Fibroblast of skin of right quadriceps (primary cell): ENCODE data around the gene BAHCC1.

Experiments
- DNase-seq: peaks from one replicate; pipeline ENCODE4 v3.0.0-alpha.2; 2013

The BAHCC1 gene

DNA sequence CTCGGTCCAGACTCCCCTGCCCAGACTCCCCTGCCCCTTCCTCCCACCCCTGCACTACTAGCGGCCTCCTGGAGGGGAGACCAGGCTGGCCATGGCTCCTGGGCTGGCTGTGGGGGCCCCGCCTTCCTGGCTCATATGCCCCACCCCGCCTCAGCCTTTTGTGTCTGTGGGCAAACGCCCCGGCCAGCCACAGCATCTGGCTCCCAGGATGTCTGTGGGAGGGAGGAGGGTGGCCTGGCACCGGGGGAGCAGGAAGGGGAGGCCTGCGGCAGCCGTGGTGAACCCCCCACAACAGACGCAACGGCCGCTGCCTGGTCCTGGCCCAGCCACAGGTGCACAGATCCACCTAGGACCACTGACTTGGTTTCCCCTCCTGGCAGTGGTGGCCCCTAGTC is 32.9 kb downstream of the BAHCC1 start:
- no peak for DNase-seq

DNA sequence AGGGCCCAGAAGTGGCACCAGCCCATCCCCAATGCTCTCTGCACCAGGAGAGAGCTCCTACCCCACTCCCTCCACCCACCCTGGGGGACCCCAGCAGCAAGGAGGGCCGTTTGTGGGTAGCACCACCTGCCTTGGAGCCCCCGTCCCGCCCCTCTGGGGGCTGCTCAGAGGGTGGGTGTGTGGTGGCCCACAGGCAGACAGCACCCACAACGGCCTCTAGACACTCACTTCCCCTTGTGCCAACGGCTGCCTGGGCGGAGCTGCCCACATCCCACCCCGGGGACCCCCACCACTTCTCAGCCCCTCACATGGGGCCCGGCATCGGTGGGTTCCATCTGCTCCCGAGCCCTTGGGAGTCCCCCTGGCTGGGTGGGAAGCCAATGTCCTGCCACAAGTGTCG is 33.3 kb downstream of the BAHCC1 start:
- DNase-seq: no peak

DNA sequence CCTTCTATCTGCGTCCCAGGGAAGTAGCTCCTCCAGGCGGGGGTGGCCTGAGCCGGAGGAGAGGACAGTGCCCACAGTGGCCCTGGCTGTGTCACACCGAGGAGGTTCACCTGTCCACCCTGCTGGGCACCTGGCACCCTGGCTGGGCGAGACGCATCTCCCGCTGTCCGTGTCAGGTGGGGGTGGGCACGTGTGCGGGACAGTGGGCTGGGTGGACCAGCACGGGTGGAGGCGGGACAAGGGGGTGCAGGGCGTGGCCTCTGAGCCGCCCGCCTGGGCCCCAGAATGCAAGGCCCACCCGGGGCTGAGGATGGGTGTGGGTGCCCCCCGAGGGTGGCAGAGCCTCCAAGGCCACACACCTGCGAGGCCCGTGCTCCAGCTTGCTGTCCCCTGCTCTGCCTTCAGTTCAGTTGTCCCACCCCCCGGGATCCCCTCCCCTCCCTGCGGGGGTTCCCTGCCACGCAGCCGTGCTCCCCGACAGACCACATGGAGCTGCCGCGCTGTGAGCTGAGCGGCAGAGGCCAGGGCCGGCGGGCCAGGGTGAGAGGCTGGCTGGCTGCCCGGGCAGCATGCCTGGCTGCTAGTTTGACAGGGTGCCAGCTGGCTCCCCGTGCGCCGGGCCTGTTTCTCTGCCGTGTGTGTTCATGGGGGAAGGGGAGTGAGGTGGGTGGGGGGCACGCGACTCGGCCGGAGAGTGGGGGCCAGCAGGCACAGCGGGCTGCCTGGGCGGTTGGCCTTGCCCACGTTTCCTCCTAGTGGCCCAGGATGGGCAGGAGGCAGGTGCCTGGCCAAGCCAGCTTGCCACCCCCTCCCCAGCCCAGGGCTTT is 33.9 kb downstream of the BAHCC1 start:
- DNase-seq: peak; percentile 78

DNA sequence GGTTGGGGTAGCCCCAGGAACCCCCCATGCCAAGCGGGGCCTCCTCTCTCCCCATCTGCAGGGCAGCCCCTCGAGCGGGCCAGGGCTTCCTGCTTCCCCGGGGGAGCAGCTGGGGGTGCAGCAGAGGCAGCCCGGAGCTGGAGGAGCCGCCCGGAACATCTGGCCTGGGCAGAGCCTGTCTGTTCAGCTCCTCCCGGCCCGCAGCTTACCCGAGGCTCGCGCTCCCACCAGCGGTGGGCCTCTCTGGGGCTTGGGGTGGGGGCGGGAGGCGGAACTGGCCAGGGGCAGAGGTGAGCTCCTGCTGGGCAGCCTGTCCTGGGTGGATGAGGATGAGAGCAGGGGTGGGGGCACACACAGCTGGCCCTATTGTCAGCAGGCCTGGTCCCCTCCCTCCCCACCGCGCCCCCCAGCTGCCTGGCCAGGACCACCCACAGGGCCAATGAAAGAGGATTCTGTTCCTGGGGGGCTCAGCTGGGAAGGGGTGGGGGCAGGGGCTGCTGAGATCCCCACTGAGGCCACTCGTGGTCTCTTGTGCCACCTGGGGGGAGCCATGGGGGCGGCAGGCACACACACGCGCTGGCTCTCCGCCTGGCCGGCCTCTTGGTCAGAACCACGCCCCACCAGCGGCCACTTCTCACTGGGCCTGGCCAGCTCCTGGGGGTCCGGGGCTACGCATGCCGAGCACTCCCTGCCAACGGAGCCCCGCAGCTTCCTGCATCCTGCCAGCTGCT is 34.7 kb downstream of the BAHCC1 start:
- peak; percentile 43 for DNase-seq

DNA sequence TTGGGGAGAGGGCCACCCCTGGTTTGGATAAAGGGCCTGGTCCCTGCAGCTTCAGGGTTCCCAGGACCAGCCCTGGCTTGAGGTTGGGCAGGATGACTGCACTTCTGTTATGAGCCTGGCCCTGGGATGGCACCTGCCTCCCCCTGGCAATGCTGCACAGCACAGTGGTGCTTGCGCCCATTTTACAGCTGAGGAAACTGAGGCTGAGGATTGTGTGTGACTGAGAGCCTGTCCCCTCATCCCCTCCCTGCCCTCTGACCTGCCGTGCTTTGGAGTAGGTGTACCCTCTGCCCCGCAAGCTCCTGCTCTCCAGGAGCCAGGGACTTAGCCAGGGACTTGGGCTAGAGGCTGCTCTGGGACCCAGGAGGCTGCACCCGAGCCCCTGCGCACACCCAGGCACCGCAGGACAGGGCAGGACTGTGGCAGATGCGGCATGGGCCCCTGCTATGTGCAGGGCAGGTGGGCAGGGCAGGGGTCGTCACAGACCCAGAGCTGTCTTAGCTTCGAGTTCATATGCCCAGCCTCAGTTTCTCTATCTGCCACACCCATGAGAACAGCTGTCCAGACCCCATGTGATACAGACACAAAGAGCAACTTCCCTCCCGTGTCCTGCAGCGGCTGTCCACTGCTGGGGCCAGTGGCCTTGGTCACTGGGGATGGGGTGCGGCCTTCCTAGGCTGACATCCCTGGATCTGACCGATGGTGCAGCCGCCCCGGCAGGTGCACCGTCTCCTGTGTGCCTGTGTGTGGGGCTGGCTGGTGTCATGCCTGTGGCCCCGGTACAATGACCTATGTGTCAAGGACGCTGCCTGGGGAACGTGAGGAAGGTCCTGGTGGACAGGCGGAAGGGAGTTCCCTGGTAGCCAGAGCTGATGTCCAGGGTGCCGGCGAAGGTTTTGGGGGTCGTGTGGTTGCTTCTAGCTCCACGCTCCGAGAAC is 36.6 kb downstream of the BAHCC1 start:
- DNase-seq: no peak

DNA sequence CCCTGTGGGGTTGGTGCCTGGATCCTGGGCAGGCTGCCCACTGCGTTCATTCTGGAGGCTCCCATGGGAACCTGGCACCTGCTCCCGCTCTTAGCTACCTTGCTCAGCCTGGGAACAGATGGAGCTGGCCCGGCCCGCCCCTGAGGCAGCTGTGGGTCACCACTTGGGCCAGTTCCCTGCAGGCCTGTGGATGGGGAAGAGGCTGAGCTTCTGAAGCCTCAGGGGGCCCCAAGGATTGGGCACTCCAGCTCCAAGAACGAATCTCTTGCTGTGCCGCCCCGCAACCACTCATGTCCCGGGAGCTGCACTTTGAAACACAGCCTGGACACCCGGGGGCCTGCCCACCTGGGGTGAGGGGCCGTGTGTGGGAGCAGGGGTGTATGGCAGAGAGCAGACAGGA is 37.7 kb downstream of the BAHCC1 start:
- no peak for DNase-seq

DNA sequence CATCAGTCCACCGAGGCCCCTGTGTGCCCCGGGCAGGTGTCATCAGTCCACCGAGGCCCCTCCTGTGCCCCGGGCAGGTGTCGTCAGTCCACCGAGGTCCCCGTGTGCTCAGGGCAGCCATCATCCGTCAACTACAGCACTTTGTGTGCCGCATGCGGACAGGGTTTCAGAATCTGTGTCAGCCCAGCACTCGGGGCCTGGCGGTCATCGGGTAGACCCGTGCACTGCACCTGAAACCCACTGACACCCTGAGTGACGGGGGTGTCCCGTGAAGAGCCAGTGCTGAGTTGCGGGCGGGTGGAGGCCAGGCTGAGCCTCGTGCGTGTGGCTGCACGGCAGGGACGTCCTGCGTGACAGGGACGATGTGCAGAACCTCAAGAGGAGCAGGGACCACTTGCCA is 38.4 kb downstream of the BAHCC1 start:
- no peak for DNase-seq

DNA sequence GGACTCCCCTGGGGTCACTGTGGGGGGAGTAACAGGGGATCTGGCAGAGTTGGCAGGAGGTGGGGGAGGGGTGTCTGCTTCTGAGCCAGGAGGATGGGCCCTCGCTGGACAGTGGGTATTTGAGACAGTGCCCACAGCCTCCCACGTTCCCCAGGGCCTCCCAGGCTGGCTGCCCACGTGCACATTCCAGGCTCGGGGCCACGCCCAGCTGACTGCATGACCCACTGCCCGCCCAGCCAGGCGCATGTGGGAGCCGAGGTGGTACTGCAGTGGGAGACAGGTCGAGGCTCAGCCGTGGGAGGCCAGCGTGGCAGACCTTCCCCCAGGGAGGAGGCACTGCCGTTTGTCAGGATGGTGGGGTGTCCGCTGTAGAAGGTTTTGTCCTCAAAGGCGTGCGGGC is 38.8 kb downstream of the BAHCC1 start:
- no peak for DNase-seq

DNA sequence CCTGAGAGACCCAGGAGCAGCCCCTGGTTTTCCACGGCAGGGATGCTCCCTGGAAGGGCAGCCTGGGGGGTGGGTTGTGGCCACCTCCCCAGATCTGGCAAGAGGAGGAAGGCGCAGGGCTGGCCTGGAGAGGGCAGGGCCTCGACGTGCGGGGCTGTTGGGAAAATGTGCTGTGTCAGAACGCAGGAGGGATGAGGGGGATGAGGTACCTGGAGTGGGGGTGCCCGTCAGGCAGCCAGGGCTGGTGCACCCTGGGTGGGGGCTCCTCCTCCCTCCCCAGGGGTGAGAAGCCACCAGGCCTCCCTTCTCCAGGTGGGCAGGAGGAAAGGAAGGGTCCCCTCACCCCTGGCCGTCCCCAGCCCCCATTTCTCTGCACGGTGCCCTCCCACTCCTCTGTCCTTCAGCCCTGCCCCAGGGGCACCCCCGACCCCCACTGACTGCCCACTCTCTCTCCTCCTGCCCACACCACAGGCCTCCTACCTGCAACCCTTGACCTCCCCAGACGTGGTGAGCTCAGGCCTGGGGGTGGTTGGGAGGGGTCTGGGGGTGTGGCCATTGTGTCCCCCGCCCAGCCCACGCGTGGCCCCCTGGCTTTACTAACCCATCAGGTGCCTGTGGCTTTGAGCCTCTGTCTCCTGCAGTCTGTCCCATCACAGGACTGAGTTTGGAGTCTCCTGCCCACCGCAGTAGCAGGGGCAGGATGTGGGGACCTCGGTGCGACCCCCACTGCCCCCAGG is 39.6 kb downstream of the BAHCC1 start:
- DNase-seq: no peak

DNA sequence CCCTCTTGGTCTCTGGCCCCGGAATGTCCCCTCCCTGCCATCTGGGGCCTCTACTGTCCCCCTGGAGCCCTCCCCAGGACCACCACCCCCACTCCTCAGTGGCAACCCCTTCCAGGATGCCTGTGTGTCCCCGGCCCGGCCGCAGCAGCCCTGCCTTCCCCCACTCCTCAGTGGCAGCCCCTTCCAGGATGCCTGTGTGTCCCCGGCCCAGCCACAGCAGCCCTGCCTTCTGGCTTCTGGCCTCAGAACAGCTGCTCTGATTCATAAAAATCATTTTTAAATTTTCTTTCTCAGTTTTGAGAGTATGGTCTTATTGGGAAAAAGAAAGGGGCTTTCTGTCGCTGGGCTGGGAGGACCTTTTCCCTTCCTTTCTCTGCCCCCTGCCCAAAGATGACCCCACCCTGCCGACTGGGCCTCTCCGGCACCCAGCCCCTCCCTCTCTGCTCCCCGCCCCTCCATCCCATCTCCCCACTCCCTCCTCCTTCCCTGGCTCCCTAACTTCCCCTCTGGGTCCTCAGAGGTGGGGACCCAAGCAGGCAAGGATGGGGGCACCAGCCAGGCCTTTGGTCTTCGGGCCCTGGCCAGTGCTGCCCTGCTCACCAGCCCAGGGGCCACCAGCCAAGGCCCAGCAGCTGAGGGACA is 40.5 kb downstream of the BAHCC1 start:
- no peak for DNase-seq

DNA sequence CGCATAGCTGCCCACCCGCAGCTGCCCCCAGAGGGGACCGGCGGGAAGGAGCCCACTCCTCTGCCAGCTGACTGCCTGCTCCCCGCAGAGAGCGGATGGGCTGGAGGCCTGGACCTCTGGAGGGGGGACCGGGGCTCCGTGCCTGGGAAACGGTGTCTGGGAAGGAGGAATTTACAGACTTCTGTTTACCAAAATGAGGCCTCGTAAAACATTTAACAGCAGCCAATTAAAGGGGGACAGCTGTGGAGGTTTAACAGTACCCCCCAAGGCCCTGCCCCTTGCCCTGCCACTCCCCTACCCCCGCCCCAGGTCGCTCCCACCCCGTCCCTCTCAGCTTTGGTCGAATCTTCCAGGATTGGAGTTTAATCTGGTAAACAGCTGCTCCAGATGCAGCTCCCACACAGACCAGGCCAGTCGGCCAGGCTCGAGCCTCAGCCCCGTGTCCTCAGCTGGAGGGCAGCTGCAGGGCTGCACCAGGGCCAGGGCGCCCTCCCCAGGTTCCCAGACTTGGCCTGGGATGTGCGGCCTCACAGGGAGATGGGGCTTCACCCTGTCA is 41.1 kb downstream of the BAHCC1 start:
- DNase-seq: no peak

DNA sequence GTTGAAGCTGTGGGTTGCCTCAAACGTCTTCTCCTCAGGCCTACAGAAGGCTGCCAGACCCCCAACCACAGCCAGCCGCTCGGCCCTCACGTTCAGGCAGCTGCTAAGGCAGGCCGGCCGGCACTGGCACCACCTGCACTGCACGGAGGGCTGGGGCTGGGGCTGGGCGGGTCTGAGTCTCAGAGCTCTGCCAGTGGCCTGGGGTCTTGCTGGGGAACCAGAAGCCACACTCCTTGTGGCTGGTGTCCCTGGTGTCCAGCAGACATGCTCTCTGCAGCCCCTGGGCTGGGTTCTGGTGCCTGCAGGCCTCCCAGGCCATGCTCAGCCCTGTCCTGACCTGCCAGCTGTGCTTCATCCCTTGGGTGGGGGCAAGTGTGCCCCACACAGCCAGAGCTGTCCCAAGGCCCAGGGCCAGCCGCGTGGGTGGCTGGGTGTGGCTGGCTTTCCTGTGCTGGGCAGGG is 42.0 kb downstream of the BAHCC1 start:
- no peak for DNase-seq

DNA sequence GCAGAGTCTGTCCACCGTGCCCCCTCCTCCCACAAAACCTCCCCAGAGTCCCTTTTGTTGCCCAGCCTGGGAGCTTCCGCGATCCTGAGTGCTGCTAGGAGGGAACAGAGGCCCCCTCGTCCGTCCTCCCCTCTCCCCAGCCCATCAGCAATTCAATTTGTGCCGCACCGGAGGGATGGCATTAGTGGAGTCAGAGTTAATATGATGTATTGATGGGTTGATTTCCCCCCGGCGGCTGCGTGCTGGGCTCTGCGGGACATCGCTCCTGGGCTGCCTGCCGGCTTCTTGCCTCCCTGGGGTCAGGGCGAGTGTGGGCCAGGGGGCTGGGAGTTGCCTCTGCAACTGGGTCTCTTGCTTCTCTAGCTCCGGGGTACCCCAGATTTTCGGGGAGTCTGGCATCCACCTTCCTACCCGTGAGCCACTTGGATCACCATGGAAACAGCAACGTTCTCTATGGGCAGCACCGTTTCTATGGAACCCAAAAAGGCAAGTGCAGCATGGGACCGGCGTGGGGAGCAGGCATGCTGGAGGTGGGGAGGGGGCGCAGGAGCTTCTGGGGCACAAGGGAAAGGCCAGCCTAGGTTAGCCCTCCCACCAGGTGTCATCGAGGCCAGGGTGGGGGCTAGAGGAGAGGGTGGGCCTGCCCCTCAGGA is 42.9 kb downstream of the BAHCC1 start:
- no peak for DNase-seq

DNA sequence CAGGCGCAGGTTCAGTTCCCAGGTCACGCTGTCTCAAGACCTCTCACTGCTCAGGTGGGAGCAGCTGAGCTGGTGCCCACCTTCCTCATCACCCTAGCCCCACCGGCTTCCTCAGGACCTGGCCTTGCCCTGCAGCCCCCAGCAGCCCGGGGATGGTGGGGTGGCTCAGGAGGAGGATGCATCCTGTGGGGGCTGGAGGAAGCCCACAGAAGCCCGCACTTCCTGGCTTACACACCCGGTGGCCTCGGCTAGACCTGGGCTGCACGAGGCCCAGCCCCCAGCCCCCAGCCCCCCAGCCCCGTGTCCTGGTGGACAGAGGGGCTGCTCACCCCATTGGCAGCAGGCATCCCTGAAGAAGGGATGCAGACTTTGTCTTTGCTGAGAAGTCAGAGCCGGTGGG is 43.4 kb downstream of the BAHCC1 start:
- no peak for DNase-seq

DNA sequence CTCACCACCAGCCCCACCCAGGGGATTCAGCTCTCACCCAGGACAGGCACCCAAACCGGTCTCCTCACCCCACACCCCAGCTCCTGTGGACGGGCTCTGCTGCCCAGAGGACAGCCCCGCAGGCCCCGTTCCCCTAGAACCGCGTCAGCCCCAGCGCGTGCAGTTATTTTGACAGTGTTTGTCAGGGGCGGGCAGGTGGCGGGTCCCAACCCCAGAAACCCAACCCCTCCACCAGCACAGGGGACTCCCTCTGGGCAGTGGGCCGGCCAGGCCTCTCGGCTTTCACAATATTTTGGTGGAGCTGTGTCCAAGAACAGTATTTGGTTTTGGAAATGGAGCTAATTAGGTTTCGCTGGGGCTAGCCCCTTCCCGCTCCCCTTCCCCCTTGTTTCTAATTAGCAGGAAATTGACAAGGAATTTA is 44.8 kb downstream of the BAHCC1 start:
- no peak for DNase-seq

DNA sequence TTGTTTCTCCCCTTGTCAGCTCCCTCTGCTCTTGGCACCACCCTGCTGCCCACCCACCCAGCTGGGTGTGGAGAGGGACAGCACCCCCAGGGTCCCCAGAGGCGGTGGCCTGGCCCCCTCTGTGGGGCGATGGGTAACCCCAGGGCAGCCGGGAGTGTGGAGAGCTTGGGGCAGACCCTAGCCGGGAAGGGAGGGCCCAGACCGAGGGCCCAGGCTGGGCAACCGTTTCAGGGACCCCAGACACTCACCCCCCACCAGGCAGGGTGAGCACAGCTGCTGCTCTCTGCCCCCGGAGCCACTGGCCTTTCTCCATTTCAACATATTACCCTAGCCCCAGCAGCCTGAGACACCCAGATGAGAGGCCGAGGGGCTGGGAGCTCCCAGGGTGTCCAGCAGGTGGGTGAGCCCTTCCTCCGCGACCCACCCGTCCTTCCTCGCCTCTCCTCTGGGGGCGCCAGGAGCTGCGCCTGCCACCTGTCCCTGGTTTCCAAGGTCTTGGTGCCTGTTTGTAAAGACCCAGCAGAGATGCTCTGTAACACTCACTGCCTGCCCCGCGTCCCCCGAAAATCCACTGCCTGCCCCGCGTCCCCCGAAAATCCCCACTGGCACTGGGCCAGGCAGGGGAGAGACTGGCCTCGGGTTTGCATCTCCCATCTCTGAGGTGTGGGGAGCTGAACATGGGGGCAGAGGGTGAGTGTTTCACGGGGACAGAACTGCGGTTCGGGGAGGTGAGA is 45.4 kb downstream of the BAHCC1 start:
- no peak for DNase-seq

DNA sequence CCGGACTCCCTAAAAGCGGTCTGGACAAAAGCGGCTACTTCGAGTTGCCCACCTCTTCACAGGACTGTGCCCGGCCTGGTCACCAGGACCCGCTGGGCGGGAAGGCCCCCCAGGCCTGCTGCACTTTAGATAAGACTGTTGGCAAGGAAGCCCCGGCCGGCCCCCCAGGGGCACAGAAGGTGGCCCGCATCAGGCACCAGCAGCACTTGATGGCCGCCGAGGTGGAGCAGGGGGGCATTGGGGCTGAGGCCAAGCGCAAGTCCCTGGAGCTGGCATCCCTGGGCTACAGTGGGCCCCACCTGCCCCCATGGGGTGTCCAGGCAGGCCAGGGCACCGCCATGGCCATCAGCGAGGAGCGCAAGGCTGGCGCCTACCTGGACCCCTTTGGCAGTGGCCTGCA is 47.5 kb downstream of the BAHCC1 start:
- no peak for DNase-seq

DNA sequence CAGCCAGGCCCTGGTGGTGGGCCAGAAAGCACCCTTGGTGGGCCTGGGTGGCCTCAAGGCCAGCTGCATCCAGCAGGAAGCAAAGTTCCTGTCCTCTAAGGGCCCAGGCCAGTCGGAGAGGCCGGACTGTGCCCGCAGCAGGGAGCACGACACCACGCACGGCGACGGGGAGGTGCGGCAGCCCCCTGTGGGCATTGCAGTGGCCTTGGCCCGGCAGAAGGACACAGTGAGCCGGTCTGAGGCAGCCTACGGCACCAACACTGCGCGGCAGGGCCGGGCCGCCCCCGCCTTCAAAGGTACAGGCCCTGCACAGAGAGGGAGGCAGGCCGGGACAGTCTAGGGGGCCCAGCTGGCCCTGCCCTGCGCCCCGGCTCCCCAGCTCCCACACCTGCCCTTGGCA is 48.0 kb downstream of the BAHCC1 start:
- DNase-seq: no peak

DNA sequence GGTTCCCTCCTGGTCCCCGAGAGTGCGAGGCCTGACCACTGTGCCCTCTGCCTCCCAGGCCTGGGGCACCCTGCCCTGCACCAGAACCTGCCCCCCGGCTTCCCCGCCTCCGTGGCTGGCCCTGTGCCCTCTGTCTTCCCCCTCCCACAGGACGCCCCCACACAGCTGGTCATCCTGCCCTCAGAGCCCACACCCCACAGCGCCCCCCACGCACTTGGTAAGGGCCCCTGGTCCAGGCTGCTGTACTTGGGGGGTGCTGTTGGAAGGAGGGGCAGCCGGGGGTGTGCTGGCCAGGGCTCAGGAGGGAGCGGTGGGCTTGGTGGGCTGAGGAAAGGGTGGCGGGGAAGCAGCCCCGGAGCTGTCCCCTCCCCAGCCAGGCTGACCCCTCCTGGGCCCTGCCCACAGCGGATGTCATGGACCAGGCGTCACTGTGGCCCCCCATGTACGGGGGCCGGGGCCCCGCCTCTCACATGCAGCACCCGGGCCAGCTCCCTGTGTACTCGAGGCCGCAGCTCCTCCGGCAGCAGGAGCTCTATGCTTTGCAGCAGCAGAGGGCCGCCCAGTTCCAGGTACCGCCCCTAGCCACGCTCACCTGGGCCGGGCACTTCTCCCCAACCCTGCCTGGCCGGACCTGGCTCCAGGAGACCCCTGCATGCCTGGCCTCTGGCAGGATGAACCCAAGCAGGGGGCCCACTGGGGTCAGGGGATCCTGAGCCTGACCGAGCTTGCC is 49.5 kb downstream of the BAHCC1 start:
- no peak for DNase-seq
